ENCODE measurements around the gene MX1. TPM values are rescaled to one million over a fixed set of nuclear protein-coding genes. Genes with fewer than 3 reads are reported as not detected.

MX1 gene
- total RNA-seq, 1 donor from 2014 or later = 3.3 TPM

DNA sequence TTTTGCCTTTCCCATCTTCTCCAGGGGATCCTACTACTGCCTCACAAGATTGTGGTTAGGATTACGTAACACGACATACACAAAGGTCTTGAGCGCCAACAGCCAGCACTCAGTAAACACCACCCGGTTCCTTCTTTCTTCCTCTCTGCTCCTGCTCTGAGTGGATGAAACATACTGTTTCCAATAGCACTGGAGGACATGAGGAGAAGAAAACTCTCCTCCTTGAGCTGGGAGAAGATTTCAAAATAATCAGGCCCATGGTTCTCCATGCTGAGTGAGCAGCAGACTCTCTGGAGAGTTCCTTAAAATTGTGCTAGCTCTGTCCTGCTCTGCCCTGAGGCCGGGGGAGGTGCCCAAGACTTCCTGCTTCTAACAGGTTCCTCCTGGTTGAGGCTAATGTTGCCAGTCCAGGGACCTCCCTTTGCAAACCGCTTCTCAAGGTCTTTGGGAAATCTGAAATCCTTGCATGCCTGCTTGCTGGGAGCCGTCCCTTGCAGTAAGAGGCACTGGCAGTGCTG is 29.4 kb upstream of the MX1 start:
- no peaks in the 10 kb centered on the region for H3K36me3 Mint-ChIP-seq (ENCODE audit: low read depth)
- H3K4me3 Mint-ChIP-seq = no peak overlapping the region
- no peaks in the 10 kb centered on the region for H3K27me3 Mint-ChIP-seq (ENCODE audit: low read depth)
- TF ChIP-seq, protein P1, sequence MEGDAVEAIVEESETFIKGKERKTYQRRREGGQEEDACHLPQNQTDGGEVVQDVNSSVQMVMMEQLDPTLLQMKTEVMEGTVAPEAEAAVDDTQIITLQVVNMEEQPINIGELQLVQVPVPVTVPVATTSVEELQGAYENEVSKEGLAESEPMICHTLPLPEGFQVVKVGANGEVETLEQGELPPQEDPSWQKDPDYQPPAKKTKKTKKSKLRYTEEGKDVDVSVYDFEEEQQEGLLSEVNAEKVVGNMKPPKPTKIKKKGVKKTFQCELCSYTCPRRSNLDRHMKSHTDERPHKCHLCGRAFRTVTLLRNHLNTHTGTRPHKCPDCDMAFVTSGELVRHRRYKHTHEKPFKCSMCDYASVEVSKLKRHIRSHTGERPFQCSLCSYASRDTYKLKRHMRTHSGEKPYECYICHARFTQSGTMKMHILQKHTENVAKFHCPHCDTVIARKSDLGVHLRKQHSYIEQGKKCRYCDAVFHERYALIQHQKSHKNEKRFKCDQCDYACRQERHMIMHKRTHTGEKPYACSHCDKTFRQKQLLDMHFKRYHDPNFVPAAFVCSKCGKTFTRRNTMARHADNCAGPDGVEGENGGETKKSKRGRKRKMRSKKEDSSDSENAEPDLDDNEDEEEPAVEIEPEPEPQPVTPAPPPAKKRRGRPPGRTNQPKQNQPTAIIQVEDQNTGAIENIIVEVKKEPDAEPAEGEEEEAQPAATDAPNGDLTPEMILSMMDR (conservative IDR thresholded peaks at IDR 0.05) = no peak
- DNase-seq (ENCODE audit: low read depth, low spot score) = no peak
- H3K4me1 Mint-ChIP-seq = peaks cover 6% of the 10 kb centered on the region
- no peak overlapping the region for H3K27ac Mint-ChIP-seq (ENCODE audit: unreplicated experiment)
- peaks cover 7% of the 10 kb centered on the region for H3K9me3 Mint-ChIP-seq

DNA sequence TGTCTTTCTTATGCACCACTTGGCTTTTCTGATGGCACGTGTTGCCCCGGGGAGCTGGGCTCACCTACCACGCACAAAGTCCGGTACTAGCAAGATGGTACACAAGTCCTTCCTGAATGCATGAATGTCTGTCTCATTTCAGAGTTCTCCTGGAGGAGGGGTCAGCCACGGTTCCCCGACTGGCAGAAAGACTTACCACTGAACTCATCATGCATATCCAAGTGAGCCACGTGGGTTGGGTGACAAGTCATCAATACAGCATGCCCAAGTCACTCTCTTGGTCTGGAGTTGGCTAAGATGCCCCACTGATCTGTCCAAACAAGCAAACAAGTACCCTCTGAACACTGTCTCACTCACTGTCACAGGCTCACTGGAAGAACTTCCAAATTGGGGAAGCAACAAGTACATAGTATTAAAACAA is 28.6 kb upstream of the MX1 start:
- Mint-ChIP-seq H3K27me3 (ENCODE audit: low read depth) (no peaks in the 10 kb centered on the region), H3K4me3 (no peak overlapping the region), H3K36me3 (ENCODE audit: low read depth) (no peaks in the 10 kb centered on the region), H3K27ac (ENCODE audit: unreplicated experiment) (no peak overlapping the region), H3K9me3 (peaks cover 7% of the 10 kb centered on the region), H3K4me1 (peaks cover 6% of the 10 kb centered on the region)
- no peak for DNase-seq (ENCODE audit: low read depth, low spot score)
- TF ChIP-seq, protein P1 (conservative IDR thresholded peaks at IDR 0.05) = no peak

DNA sequence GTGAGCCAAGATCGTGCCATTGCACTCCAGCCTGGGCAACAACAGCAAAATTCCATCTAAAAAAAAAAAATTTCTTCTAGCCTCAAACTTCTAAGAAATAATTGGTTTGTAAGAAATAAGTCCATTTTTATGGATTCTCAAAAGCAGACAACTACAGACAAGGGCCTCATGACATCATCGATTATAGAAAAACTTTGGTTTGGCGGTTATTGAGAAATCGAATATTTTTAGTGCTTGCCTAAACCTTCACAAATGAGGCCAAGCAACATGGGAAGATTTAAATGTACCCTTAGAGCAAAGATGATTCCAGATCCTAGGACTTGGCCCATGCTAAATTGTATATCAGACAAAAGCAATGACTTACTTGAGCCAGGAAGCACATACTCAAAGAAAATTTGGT is 27.8 kb upstream of the MX1 start:
- no peaks in the 10 kb centered on the region for H3K27me3 Mint-ChIP-seq (ENCODE audit: low read depth)
- no peak for DNase-seq (ENCODE audit: low read depth, low spot score)
- H3K27ac Mint-ChIP-seq (ENCODE audit: unreplicated experiment) = no peak overlapping the region
- peaks cover 8% of the 10 kb centered on the region for H3K4me1 Mint-ChIP-seq
- TF ChIP-seq, protein P1 (conservative IDR thresholded peaks at IDR 0.05) = no peak
- H3K36me3 Mint-ChIP-seq (ENCODE audit: low read depth) = no peaks in the 10 kb centered on the region
- no peak overlapping the region for H3K4me3 Mint-ChIP-seq
- peaks cover 5% of the 10 kb centered on the region for H3K9me3 Mint-ChIP-seq

DNA sequence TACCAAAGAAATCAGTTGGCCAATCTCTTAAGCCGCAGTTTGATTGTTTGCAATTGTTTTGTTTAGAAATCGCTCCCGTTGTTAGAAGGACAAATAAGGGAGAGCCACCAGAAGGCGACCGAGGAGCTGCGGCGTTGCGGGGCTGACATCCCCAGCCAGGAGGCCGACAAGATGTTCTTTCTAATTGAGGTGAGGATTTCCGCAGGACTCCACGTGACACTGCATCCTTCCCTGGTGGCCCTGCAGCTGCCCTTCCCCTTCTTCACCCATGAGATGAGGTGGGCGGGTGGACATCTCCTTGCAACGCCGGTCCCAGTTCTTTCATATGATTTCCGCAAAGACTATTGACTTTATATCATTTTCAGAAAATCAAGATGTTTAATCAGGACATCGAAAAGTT is 27.2 kb upstream of the MX1 start:
- Mint-ChIP-seq H3K27me3 (ENCODE audit: low read depth) (no peaks in the 10 kb centered on the region), H3K36me3 (ENCODE audit: low read depth) (no peaks in the 10 kb centered on the region), H3K27ac (ENCODE audit: unreplicated experiment) (no peak overlapping the region), H3K9me3 (peaks cover 2% of the 10 kb centered on the region), H3K4me3 (no peak overlapping the region), H3K4me1 (peaks cover 14% of the 10 kb centered on the region)
- TF ChIP-seq, protein P1 (conservative IDR thresholded peaks at IDR 0.05) = no peak
- no peak for DNase-seq (ENCODE audit: low read depth, low spot score)

DNA sequence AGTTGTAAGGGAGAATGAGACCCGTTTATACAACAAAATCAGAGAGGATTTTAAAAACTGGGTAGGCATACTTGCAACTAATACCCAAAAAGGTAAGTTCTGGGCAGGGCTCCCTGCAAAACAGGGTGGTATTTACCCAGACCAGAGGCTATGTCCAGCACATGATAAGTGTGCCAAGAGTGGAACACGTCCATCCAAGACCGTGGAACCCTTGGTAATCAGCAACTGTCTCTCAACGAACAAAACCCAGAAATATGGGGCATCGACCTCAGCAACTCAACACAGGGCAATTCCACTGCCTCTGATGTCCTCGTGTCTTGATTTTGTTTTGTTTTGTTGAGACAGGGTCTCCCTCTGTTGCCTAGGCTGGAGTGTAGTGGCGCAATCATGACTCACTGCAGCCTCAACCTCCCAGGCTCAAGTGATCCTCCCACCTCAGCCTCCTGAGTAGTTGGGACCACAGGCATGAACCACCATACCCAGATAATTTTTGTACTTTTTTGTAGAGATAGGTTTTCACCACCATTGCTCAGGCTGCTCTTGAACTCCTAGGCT is 26.7 kb upstream of the MX1 start:
- Mint-ChIP-seq H3K4me3 (no peak overlapping the region), H3K9me3 (peaks cover 2% of the 10 kb centered on the region), H3K36me3 (ENCODE audit: low read depth) (no peaks in the 10 kb centered on the region), H3K27me3 (ENCODE audit: low read depth) (no peaks in the 10 kb centered on the region), H3K27ac (ENCODE audit: unreplicated experiment) (no peak overlapping the region), H3K4me1 (peaks cover 16% of the 10 kb centered on the region)
- TF ChIP-seq, protein P1 (conservative IDR thresholded peaks at IDR 0.05) = no peak
- no peak for DNase-seq (ENCODE audit: low read depth, low spot score)
